HepG2 (cell line): ENCODE data around the gene MNDA. TPM values are rescaled to one million over a fixed set of nuclear protein-coding genes. Genes with fewer than 3 reads are reported as not detected.

Experiments used
- ATAC-seq: fragments of 200-7000 bp; cut with Tn5 transposase; 3 replicates; pipeline ENCODE4 v1.9.1; 2020; ENCODE audit warnings: mild to moderate bottlenecking, moderate library complexity
- BruUV-seq: library from RNA; stranded (reverse); fragments of 400-500 nt; replicated peaks from 2 replicates; lab custom pipeline; 2021; lab: Mats Ljungman, UMichigan
- CTCF ChIA-PET: fragments of 300-600 bp; formaldehyde crosslinking; extraction: SDS; loops from one replicate; lab custom pipeline; 2021; ENCODE audit warnings: low total read pairs, inconsistent platforms, low intra/inter-chr PET ratio; lab: Yijun Ruan, JAX
- POLR2A ChIA-PET: fragments of 350-600 bp; sonication (Branson Sonifier 250); formaldehyde crosslinking; loops from one replicate; lab custom pipeline; 2020; ENCODE audit warnings: antibody characterized with exemption, inconsistent platforms; lab: Yijun Ruan, JAX
- DNase-seq: peaks from one replicate; pipeline ENCODE4 v3.0.0-alpha.2; 2015; ENCODE audit warnings: low spot score
- FAIRE-seq: peaks from 3 replicates; lab custom pipeline; 2011; peaks lifted over from hg19 to GRCh38; lab: Jason Lieb, UNC
- H2AFZ ChIP-seq: one replicate; pipeline ENCODE4 v1.6.1; 2011; ENCODE audit warnings: low read length, inconsistent platforms
- H3K27ac ChIP-seq: fragments of 300-600 bp; 3 replicates; pipeline ENCODE4 v1.8.0; 2011; ENCODE audit warnings: mixed run types, mild to moderate bottlenecking, mixed read lengths, low read length, inconsistent platforms; ENCODE audit not compliant: insufficient read depth; ENCODE audit errors: extremely low read length
- H3K27me3 ChIP-seq, 2 experiments: fragments of 200-600 bp in 1 of 2; 2 replicates in 1 of 2; 3 replicates in 1 of 2; pipeline versions ENCODE4 v1.6.0 to v1.8.0; 2011; ENCODE audit warnings: low read length in 2 of 2, mild to moderate bottlenecking in 2 of 2, moderate library complexity in 2 of 2, inconsistent platforms in 1 of 2; ENCODE audit not compliant: insufficient read depth in 2 of 2, control insufficient read depth in 1 of 2
- H3K36me3 ChIP-seq, 2 experiments: fragments of 200-600 bp in 1 of 2; replicated peaks in 1 of 2; 2 replicates in 1 of 2; 3 replicates in 1 of 2; pipeline versions ENCODE4 v1.5.1 to v1.8.0; 2011; ENCODE audit warnings: low read length in 2 of 2, inconsistent platforms in 1 of 2; ENCODE audit not compliant: insufficient read depth in 2 of 2, control insufficient read depth in 1 of 2
- H3K4me1 ChIP-seq: 2 replicates; pipeline ENCODE4 v1.5.1; 2012; ENCODE audit warnings: low read length, inconsistent platforms; ENCODE audit not compliant: insufficient read depth
- H3K4me2 ChIP-seq: 2 replicates; pipeline ENCODE4 v1.6.0; 2011; ENCODE audit warnings: low read depth, low read length, inconsistent platforms
- H3K4me3 ChIP-seq, 3 experiments: fragments of 200-600 bp in 1 of 3; sonication (generic), shearing (Covaris generic) in 1 of 3; replicated peaks in 1 of 3; 2 replicates each; pipeline ENCODE4 v1.5.1; 2011 to 2016; ENCODE audit warnings: low read length in 3 of 3, inconsistent platforms in 2 of 3, low read depth in 2 of 3, mild to moderate bottlenecking in 2 of 3, control low read depth in 1 of 3, mixed read lengths in 1 of 3; ENCODE audit not compliant: insufficient read depth in 1 of 3
- H3K79me2 ChIP-seq: one replicate; pipeline ENCODE4 v1.6.1; 2011; ENCODE audit warnings: low read length, inconsistent platforms; ENCODE audit not compliant: insufficient read depth
- H3K9ac ChIP-seq: 2 replicates; pipeline ENCODE4 v1.6.0; 2011; ENCODE audit warnings: mild to moderate bottlenecking, low read depth, low read length, inconsistent platforms; ENCODE audit not compliant: insufficient read depth
- H3K9me3 ChIP-seq: 2 replicates; pipeline ENCODE4 v1.5.1; 2012; ENCODE audit warnings: mild to moderate bottlenecking, low read length
- H4K20me1 ChIP-seq: 2 replicates; pipeline ENCODE4 v1.6.0; 2011; ENCODE audit warnings: inconsistent platforms, mild to moderate bottlenecking, low read length, moderate library complexity; ENCODE audit not compliant: insufficient read depth
- CCAR2 ChIP-seq: fragments of 200-400 bp; formaldehyde crosslinking; optimal IDR thresholded peaks from 2 replicates; pipeline ENCODE3; 2018; ENCODE audit warnings: low read depth, mild to moderate bottlenecking, low read length, moderate library complexity
- ELF3 ChIP-seq: IDR thresholded peaks from 2 replicates; pipeline ENCODE4 v1.6.1; 2016; ENCODE audit warnings: missing genetic modification reagents, missing compliant biosample characterization
- IRF2 ChIP-seq: IDR thresholded peaks from 2 replicates; pipeline ENCODE4 v1.6.1; 2018; ENCODE audit warnings: missing genetic modification reagents, missing compliant biosample characterization
- ISL2 ChIP-seq: sonication (generic); formaldehyde crosslinking; IDR thresholded peaks from 2 replicates; pipeline ENCODE4 v1.5.0; 2020; ENCODE audit warnings: missing genetic modification reagents
- MBNL3 ChIP-seq: fragments of 250-450 bp; sonication (Bioruptor Pico); conservative IDR thresholded peaks from 2 replicates; pipeline ENCODE4 v1.8.0; 2022; ENCODE audit warnings: mild to moderate bottlenecking, inconsistent platforms
- NCOA2 ChIP-seq: sonication (generic); formaldehyde crosslinking; IDR thresholded peaks from 2 replicates; pipeline ENCODE4 v1.8.0; 2022; ENCODE audit warnings: inconsistent platforms
- RXRB ChIP-seq: IDR thresholded peaks from 2 replicates; pipeline ENCODE4 v1.6.1; 2016; ENCODE audit warnings: borderline replicate concordance, missing genetic modification reagents, missing compliant biosample characterization
- SETDB1 ChIP-seq: sonication (generic); formaldehyde crosslinking; IDR thresholded peaks from 2 replicates; pipeline ENCODE4 v1.5.1; 2020; ENCODE audit warnings: missing genetic modification reagents, mild to moderate bottlenecking, borderline replicate concordance
- ZIK1 ChIP-seq: sonication (generic); formaldehyde crosslinking; IDR thresholded peaks from 2 replicates; pipeline ENCODE4 v1.5.0; 2020; ENCODE audit warnings: mild to moderate bottlenecking, low read depth, missing genetic modification reagents, borderline replicate concordance
- ZNF160 ChIP-seq: sonication (generic); formaldehyde crosslinking; IDR thresholded peaks from 2 replicates; pipeline ENCODE4 v1.8.0; 2022; ENCODE audit warnings: mild to moderate bottlenecking, inconsistent platforms, missing genetic modification reagents
- WGBS: methylation state at CpG from one replicate; pipeline ENCODE4 v1.1.6; 2017; ENCODE audit warnings: low lambda C conversion rate; 5-methylcytosine and 5-hydroxymethylcytosine counted together
- in situ Hi-C: cut with HindIII; loops from 2 replicates; pipeline ENCODE4 v1.10.0; 2017; ENCODE audit warnings: low pct_unique_long_range_greater_than_20kb; ENCODE audit not compliant: extremely low pct_ligation_motif_present
- intact Hi-C: fragments of 100-400 bp; cut with micrococcal nuclease; formaldehyde crosslinking; loops from one replicate; pipeline ENCODE4 v1.10.0; 2022; ENCODE audit not compliant: unreplicated experiment
- polyA plus RNA-seq, 8 experiments: library from polyadenylated mRNA; depleted of rRNA in 3 of 8; stranded (reverse) in 7 of 8; unstranded in 1 of 8; fragments of >200 nt; fragmentation: Illumina TruSeq in 4 of 8; extraction: Trizol in 4 of 8; gene quantifications; 2 replicates each; pipeline versions ENCODE4 v1.2.1 to v1.2.3, GENCODE V29; 2011 to 2016; ENCODE audit warnings: low read depth in 4 of 8, missing spikeins in 1 of 8, mixed read lengths in 1 of 8; ENCODE audit not compliant: insufficient read depth in 1 of 8
- total RNA-seq, 5 experiments: library from RNA; depleted of rRNA; stranded (reverse); fragments of >200 nt; fragmentation: Illumina TruSeq; extraction: Trizol; gene quantifications; 2 replicates each; pipeline ENCODE4 v1.2.3, GENCODE V29; 2016; ENCODE audit warnings: low read depth in 1 of 5
- TF ChIP-seq, protein P1 (sequence below): sonication (generic); formaldehyde crosslinking; IDR thresholded peaks from 2 replicates; pipeline ENCODE4 v1.5.0; 2020; ENCODE audit warnings: mild to moderate bottlenecking, missing genetic modification reagents
- TF ChIP-seq, protein P2 (sequence below): IDR thresholded peaks from 2 replicates; pipeline ENCODE4 v1.6.1; 2016; ENCODE audit warnings: missing genetic modification reagents, missing compliant biosample characterization

Gene MNDA
- total and polyA plus RNA-seq, 2 of the 13 experiments (the other 11 are each of a cell fraction or from before 2014, with no cell fraction given): not detected

DNA sequence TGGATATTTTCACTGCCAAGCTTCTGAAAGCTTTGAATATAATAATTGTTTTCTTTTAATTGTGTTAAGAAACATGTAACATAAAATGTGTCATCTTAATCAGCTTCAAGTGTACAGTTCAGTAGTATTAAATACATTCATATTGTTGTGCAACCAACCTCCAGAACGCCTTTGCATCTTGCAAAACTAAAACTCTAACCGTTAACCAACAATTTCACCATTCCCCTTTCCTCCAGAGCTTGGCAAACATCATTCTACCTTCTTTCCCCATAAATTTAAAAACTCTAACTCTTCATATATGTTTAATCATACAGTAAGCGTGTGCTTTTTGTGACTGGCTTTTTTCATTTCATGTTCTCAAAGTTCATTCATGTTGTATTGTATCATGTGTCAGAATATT is 2.1 kb downstream of the MNDA start:
- in situ Hi-C loops (no loop called here), intact Hi-C loops (no loop called here)
- TF ChIP-seq IRF2 (CRISPR knock-in tag): no peak
- no peak for TF ChIP-seq NCOA2
- TF ChIP-seq CCAR2: no peak
- TF ChIP-seq ELF3 (CRISPR knock-in tag): no peak
- TF ChIP-seq MBNL3 (CRISPR knock-in tag): no peak
- TF ChIP-seq ISL2 (CRISPR knock-in tag): no peak
- TF ChIP-seq, protein P1, sequence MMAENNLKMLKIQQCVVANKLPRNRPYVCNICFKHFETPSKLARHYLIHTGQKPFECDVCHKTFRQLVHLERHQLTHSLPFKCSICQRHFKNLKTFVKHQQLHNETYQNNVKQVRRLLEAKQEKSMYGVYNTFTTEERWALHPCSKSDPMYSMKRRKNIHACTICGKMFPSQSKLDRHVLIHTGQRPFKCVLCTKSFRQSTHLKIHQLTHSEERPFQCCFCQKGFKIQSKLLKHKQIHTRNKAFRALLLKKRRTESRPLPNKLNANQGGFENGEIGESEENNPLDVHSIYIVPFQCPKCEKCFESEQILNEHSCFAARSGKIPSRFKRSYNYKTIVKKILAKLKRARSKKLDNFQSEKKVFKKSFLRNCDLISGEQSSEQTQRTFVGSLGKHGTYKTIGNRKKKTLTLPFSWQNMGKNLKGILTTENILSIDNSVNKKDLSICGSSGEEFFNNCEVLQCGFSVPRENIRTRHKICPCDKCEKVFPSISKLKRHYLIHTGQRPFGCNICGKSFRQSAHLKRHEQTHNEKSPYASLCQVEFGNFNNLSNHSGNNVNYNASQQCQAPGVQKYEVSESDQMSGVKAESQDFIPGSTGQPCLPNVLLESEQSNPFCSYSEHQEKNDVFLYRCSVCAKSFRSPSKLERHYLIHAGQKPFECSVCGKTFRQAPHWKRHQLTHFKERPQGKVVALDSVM: no peak
- DNase-seq (no peak), FAIRE-seq (no peak), ATAC-seq (no peak)
- Histone ChIP-seq H3K4me3 (no peak overlapping the region), H3K4me1 (no peaks in the 10 kb centered on the region), H3K9me3 (peaks cover 69% of the 10 kb centered on the region), H3K79me2 (no peaks in the 10 kb centered on the region), H3K27me3 (no peaks in the 10 kb centered on the region), H3K27ac (no peak overlapping the region), H3K4me2 (no peak overlapping the region), H2AFZ (no peak overlapping the region), H3K36me3 (no peaks in the 10 kb centered on the region), H4K20me1 (no peaks in the 10 kb centered on the region), H3K9ac (no peak overlapping the region)
- BruUV-seq: no TSS peak
- POLR2A ChIA-PET: no interaction called here
- 2% methylated on average over 3 of the region's 3 CpGs for WGBS
- CTCF ChIA-PET: no interaction called here

DNA sequence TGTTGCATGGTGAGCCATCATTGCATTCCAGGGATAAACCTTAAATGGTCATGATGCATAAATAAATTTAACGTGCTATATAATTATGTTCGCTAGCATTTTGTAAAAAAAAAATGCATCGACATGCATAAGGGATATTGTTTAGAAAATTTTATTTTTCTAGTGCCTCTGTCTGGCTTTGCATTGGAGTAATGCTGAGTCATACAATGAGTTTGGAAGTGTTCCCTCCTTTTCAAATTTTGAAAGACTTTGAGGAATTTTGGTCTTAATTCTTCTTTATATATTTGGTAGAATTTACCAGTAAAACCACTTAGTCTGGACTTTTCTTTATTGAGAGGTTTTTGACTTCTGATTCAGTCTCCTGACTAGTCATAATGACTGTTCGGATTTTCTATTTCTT is 4.9 kb downstream of the MNDA start:
- ChIA-PET CTCF (no interaction called here), POLR2A (no interaction called here)
- Histone ChIP-seq H3K9me3 (peaks cover 69% of the 10 kb centered on the region), H3K4me3 (no peak overlapping the region), H3K27me3 (no peaks in the 10 kb centered on the region), H3K79me2 (no peaks in the 10 kb centered on the region), H3K36me3 (no peaks in the 10 kb centered on the region), H3K4me2 (no peak overlapping the region), H2AFZ (no peak overlapping the region), H3K27ac (no peak overlapping the region), H4K20me1 (no peaks in the 10 kb centered on the region), H3K4me1 (no peaks in the 10 kb centered on the region), H3K9ac (no peak overlapping the region)
- no TSS peak for BruUV-seq
- ATAC-seq (no peak), FAIRE-seq (no peak), DNase-seq (no peak)
- intact Hi-C loops (no loop called here), in situ Hi-C loops (no loop called here)
- TF ChIP-seq ZIK1 (CRISPR knock-in tag) (no peak), SETDB1 (CRISPR knock-in tag) (no peak), RXRB (CRISPR knock-in tag) (no peak), ZNF160 (CRISPR knock-in tag) (no peak)
- TF ChIP-seq, protein P2, sequence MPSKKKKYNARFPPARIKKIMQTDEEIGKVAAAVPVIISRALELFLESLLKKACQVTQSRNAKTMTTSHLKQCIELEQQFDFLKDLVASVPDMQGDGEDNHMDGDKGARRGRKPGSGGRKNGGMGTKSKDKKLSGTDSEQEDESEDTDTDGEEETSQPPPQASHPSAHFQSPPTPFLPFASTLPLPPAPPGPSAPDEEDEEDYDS (CRISPR knock-in tag): no peak
- 14% methylated on average over 4 of the region's 4 CpGs for WGBS
